Suprapubic skin (tissue), 4 donors: Measurements from ENCODE around the gene GPRASP1. TPM values are rescaled to one million over a fixed set of nuclear protein-coding genes. Genes with fewer than 3 reads are reported as not detected.
A peak's percentile ranks its signal among the peaks of the same experiment; 100 is the strongest.

ENCODE experiments used
- DNase-seq, 2 donors: peaks; one replicate each; pipeline ENCODE4 v3.0.0-alpha.2; 2019; ENCODE audit warnings: low spot score in 2 of 2
- H3K27ac ChIP-seq: fragments of 200-600 bp; sonication (generic); one replicate; pipeline ENCODE4 v1.5.1; 2019
- H3K27me3 ChIP-seq: fragments of 200-600 bp; sonication (generic); one replicate; pipeline ENCODE4 v1.5.1; 2019
- H3K36me3 ChIP-seq: fragments of 200-600 bp; sonication (generic); one replicate; pipeline ENCODE4 v1.5.1; 2019
- H3K4me1 ChIP-seq: fragments of 200-600 bp; sonication (generic); one replicate; pipeline ENCODE4 v1.5.1; 2019
- H3K4me3 ChIP-seq: fragments of 200-600 bp; sonication (generic); one replicate; pipeline ENCODE4 v1.5.1; 2019; ENCODE audit warnings: mild to moderate bottlenecking
- H3K9me3 ChIP-seq: fragments of 200-600 bp; sonication (generic); one replicate; pipeline ENCODE4 v1.5.1; 2019
- EP300 ChIP-seq: sonication (generic); formaldehyde crosslinking; IDR thresholded peaks from one replicate; pipeline ENCODE4 v1.6.1; 2017; ENCODE audit warnings: antibody characterized with exemption
- POLR2A ChIP-seq, 2 donors: fragments of 450-650 bp; IDR thresholded peaks; one replicate each; pipeline ENCODE4 v1.6.1; 2017; ENCODE audit warnings: antibody characterized with exemption in 2 of 2, mild to moderate bottlenecking in 2 of 2, moderate library complexity in 2 of 2
- POLR2AphosphoS5 ChIP-seq, 3 donors: sonication (generic); formaldehyde crosslinking; IDR thresholded peaks; one replicate each; pipeline ENCODE4 v1.6.1; 2017; ENCODE audit warnings: antibody characterized with exemption in 3 of 3
- WGBS: methylation state at CpG from one replicate; pipeline ENCODE4 v1.1.5; 2018; 5-methylcytosine and 5-hydroxymethylcytosine counted together
- total RNA-seq, 4 donors: library from RNA; depleted of rRNA; stranded (reverse); fragments of >200 nt; gene quantifications; one replicate each; pipeline ENCODE4 v1.1.0, GENCODE V29; 2016
- TF ChIP-seq, protein P1 (sequence below), 2 donors: fragments of 200-600 bp in 1 of 2; fragments of 450-650 bp in 1 of 2; sonication (generic) in 1 of 2; IDR thresholded peaks; one replicate each; pipeline ENCODE4 v1.5.1; 2016 to 2019; ENCODE audit warnings: antibody characterized with exemption in 2 of 2, mild to moderate bottlenecking in 1 of 2, moderate library complexity in 1 of 2

Gene GPRASP1
- total RNA-seq, 4 donors from 2014 or later: 1.1 to 11.2 (median 3.3) TPM

DNA sequence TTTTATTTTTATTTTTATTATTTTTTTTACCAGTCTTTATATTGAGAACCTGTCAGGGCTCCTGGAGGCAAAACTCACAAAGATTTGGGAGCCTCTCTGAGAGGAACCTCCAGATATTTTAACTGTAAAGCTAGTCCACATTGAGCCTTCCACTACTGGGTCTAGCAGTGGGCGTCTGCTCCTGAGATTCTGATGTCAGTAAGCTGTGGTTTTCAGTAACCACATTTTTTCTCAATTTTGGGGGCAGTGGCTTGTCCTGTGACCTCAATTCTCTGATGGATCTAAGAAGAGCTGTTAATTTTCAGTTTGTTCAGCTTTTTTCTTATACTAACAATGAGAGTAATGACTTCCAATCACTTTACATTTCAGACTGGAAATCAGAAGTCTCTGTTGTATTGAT, 23.6 kb upstream of the GPRASP1 start:
- Histone ChIP-seq H3K27me3 (no peaks in the 10 kb centered on the region), H3K9me3 (no peaks in the 10 kb centered on the region), H3K4me1 (no peaks in the 10 kb centered on the region), H3K36me3 (no peaks in the 10 kb centered on the region), H3K4me3 (no peak overlapping the region), H3K27ac (no peak overlapping the region)
- TF ChIP-seq POLR2AphosphoS5 (IDR thresholded peaks at IDR 0.05): no peak
- TF ChIP-seq, protein P1, sequence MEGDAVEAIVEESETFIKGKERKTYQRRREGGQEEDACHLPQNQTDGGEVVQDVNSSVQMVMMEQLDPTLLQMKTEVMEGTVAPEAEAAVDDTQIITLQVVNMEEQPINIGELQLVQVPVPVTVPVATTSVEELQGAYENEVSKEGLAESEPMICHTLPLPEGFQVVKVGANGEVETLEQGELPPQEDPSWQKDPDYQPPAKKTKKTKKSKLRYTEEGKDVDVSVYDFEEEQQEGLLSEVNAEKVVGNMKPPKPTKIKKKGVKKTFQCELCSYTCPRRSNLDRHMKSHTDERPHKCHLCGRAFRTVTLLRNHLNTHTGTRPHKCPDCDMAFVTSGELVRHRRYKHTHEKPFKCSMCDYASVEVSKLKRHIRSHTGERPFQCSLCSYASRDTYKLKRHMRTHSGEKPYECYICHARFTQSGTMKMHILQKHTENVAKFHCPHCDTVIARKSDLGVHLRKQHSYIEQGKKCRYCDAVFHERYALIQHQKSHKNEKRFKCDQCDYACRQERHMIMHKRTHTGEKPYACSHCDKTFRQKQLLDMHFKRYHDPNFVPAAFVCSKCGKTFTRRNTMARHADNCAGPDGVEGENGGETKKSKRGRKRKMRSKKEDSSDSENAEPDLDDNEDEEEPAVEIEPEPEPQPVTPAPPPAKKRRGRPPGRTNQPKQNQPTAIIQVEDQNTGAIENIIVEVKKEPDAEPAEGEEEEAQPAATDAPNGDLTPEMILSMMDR (IDR thresholded peaks at IDR 0.05): no peak
- no peak for DNase-seq
- 68% methylated on average over 1 of the region's 1 CpG for WGBS

DNA sequence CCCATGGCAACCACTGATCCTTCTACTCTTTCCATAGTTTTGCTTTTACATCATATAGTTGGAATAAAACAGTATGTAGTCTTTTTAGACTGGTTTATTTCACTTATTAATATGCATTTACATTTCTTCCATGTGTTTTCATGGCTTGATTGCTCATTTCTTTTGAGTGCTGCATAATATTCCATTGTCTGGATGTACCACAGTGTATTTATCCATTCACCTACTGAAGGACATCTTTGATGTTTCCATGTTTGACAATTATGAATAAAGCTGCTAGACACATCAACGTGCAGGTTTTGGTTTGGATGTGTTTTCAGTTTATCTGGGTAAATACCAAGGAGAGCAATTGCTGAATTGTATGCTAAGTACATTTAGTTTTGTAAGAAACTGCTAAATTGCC, 13.7 kb upstream of the GPRASP1 start:
- H3K36me3 ChIP-seq: no peaks in the 10 kb centered on the region
- no peaks in the 10 kb centered on the region for H3K4me1 ChIP-seq
- H3K9me3 ChIP-seq: no peaks in the 10 kb centered on the region
- TF ChIP-seq POLR2AphosphoS5 (IDR thresholded peaks at IDR 0.05): no peak
- no peak for TF ChIP-seq EP300
- no peak overlapping the region for H3K27ac ChIP-seq
- no peaks in the 10 kb centered on the region for H3K27me3 ChIP-seq
- DNase-seq: no peak
- WGBS: 57% methylated on average over 1 of the region's 1 CpG
- H3K4me3 ChIP-seq: no peak overlapping the region

DNA sequence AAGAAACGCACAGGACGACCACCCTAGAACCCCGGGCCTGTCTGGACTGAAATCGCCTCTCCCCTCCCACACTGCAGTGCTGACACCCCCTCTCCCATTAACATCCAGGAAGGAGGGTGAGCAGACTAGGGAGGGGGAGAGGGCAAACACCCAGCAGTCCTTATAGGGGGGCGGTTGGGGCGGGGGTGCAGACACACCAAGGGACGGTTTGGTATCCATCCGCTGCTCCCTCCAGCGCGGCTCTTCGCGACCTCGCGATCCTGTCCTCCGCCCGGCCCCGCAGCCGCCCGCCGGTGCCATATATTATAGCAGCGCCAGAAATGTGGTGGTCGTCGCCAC, 411 bp upstream of the GPRASP1 start:
- Histone ChIP-seq H3K27ac (no peak overlapping the region), H3K27me3 (no peaks in the 10 kb centered on the region), H3K9me3 (no peaks in the 10 kb centered on the region), H3K4me3 (peak overlapping the region; percentile 63), H3K36me3 (no peaks in the 10 kb centered on the region), H3K4me1 (no peaks in the 10 kb centered on the region)
- WGBS: 25% methylated on average over 13 of the region's 23 CpGs
- no peak for DNase-seq
- TF ChIP-seq POLR2AphosphoS5 (IDR thresholded peaks at IDR 0.05): no peak
- no peak for TF ChIP-seq EP300
- TF ChIP-seq, protein P1 (IDR thresholded peaks at IDR 0.05): no peak
- no peak for TF ChIP-seq POLR2A (IDR thresholded peaks at IDR 0.05)

DNA sequence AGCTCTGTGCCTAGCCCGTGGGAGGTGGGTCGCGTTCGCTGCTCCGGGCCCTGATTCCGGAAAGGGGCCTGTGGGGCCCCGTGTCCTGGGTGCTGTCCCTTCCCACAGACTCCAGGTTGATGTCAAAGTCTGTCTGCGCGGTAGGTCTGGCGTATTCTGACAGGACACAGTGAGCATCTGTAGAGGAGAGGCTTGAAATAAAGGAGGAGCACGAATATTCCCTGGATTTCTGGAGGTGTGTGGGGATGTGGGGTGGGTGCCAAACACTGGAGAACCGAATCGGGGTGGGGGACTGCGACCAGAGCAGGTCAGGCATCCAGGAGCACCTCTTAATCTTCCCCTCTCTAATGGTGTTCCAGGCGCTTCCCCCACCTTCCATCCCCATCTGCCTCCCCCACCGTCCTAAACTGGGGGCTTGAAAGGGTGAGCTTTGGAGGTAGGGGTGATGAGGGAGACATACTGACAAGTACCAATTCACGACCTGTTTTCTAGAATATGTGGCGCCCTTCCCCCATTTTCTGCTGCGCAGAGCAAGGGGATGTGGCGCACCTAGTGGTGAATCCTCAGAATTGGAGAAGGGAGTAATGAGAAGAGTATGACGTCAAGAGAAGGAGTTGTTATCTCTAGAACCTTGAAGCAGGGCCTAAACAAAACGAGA, 877 bp downstream of the GPRASP1 start:
- no peaks in the 10 kb centered on the region for H3K4me1 ChIP-seq
- H3K9me3 ChIP-seq: no peaks in the 10 kb centered on the region
- WGBS: 20% methylated on average over 21 of the region's 22 CpGs
- peak overlapping the region; percentile 63 for H3K4me3 ChIP-seq
- no peaks in the 10 kb centered on the region for H3K36me3 ChIP-seq
- no peaks in the 10 kb centered on the region for H3K27me3 ChIP-seq
- H3K27ac ChIP-seq: peak overlapping the region; percentile 34
- DNase-seq: no peak
- TF ChIP-seq POLR2A (IDR thresholded peaks at IDR 0.05): no peak
- no peak for TF ChIP-seq EP300
- TF ChIP-seq, protein P1 (IDR thresholded peaks at IDR 0.05): peak; percentile 47 to 51
- no peak for TF ChIP-seq POLR2AphosphoS5 (IDR thresholded peaks at IDR 0.05)

DNA sequence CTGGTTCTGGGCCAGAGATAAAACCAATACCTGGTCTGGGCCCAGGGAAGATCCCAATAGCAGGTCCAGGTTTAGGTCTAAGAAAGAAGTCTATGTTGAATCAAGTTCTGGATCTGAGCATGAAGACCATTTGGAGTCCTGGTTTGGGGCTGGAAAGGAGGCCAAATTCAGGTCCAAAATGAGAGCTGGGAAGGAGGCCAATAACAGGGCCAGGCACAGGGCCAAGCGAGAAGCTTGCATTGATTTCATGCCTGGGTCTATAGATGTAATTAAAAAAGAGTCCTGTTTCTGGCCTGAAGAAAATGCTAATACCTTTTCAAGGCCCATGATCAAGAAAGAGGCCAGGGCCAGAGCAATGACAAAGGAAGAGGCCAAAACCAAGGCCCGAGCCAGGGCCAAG, 3.4 kb downstream of the GPRASP1 start:
- H3K9me3 ChIP-seq: no peaks in the 10 kb centered on the region

DNA sequence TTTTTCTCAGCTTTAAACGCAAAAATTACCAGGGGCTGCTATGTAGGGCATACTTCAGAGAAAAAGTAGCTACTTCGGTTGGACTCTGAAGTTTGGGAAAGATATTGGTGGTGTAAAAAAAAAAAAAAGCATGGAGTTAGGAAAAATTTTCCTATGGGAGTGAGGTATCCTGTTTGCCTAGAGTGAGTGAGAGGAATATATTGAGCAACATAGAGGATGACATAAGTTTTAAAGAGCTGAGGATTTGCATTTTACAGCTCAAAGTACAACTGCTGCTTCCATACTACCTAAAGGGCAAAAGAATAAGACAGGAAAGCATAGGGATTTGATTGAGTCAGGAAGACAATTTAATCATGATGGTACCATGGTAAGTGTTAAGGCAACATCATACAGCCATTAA, 7.3 kb downstream of the GPRASP1 start:
- Histone ChIP-seq H3K9me3 (no peaks in the 10 kb centered on the region), H3K36me3 (no peaks in the 10 kb centered on the region), H3K4me3 (no peak overlapping the region), H3K27ac (no peak overlapping the region), H3K27me3 (no peaks in the 10 kb centered on the region), H3K4me1 (peaks cover 10% of the 10 kb centered on the region)
- no peak for DNase-seq
- TF ChIP-seq, protein P1 (IDR thresholded peaks at IDR 0.05): no peak
- no peak for TF ChIP-seq EP300
- TF ChIP-seq POLR2AphosphoS5 (IDR thresholded peaks at IDR 0.05): no peak
- TF ChIP-seq POLR2A (IDR thresholded peaks at IDR 0.05): no peak
- 55% methylated on average over 2 of the region's 2 CpGs for WGBS

More for the DNA sequence above, 3.4 kb downstream of the GPRASP1 start:
- Histone ChIP-seq H3K36me3 (no peaks in the 10 kb centered on the region), H3K27ac (no peak overlapping the region), H3K4me1 (peaks cover 10% of the 10 kb centered on the region), H3K27me3 (no peaks in the 10 kb centered on the region), H3K4me3 (no peak overlapping the region)
- no peak for DNase-seq
- TF ChIP-seq POLR2AphosphoS5 (IDR thresholded peaks at IDR 0.05) (no peak), EP300 (no peak)
- WGBS: 92% methylated on average over 2 of the region's 2 CpGs
